ENCODE measurements around the gene TSNAXIP1.

DNA sequence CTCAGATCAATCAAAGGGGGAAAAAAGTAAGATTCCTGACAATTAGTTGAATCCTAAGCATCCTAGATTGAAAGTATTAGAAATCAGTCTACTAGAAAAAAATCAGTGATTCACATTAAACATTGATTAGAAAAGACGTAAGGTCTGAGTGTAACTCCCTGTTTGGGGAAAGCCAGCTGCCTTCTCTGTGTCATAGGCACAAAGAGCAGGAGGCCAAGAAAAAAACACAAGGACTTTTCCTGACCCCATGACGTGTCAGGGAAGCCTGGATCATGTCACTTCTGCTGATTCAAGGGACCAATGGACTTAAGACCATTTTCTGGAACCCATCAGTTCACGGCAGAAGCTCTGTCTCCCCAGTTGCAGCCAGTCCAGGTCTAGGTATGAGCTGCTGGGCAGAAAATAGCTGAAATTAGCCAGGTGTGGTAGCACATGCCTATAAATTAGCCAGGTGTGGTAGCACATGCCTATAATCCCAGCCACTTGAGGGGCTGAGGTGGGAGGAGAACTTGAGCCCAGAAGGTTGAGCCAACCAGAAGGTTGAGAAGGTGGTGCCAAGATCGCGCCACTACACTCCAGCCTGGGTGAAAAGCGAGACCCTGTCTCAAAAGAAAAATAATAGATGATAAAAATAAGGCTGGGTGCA lies 36.2 kb upstream of the TSNAXIP1 start:
- TF ChIP-seq, protein P1, sequence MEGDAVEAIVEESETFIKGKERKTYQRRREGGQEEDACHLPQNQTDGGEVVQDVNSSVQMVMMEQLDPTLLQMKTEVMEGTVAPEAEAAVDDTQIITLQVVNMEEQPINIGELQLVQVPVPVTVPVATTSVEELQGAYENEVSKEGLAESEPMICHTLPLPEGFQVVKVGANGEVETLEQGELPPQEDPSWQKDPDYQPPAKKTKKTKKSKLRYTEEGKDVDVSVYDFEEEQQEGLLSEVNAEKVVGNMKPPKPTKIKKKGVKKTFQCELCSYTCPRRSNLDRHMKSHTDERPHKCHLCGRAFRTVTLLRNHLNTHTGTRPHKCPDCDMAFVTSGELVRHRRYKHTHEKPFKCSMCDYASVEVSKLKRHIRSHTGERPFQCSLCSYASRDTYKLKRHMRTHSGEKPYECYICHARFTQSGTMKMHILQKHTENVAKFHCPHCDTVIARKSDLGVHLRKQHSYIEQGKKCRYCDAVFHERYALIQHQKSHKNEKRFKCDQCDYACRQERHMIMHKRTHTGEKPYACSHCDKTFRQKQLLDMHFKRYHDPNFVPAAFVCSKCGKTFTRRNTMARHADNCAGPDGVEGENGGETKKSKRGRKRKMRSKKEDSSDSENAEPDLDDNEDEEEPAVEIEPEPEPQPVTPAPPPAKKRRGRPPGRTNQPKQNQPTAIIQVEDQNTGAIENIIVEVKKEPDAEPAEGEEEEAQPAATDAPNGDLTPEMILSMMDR (IDR thresholded peaks at IDR 0.05) = no peak
- TF ChIP-seq POLR2A (IDR thresholded peaks at IDR 0.05) (no peak), POLR2AphosphoS5 (IDR thresholded peaks at IDR 0.05) (no peak)

All from upper lobe of left lung (tissue), 4 donors.